Astrocyte of the cerebellum (primary cell): Measurements from ENCODE around the gene HEPHL1.

Experiments used
- DNase-seq: peaks from one replicate; pipeline ENCODE4 v3.0.0-alpha.2; 2011; ENCODE audit warnings: low read depth
- H3K4me3 ChIP-seq: 2 replicates; pipeline ENCODE4 v1.5.1; 2011; ENCODE audit warnings: mild to moderate bottlenecking, low read depth, low read length, moderate library complexity
- in situ Hi-C: cut with HindIII; loops from 2 replicates; pipeline ENCODE4 v1.10.0; 2017; ENCODE audit warnings: low sequenced_read_pairs
- TF ChIP-seq, protein P1 (sequence below): IDR thresholded peaks from 2 replicates; pipeline ENCODE4 v1.5.1; 2012; ENCODE audit warnings: low read length, low read depth, moderate library complexity, mild to moderate bottlenecking; ENCODE audit errors: missing control alignments

HEPHL1 gene

DNA sequence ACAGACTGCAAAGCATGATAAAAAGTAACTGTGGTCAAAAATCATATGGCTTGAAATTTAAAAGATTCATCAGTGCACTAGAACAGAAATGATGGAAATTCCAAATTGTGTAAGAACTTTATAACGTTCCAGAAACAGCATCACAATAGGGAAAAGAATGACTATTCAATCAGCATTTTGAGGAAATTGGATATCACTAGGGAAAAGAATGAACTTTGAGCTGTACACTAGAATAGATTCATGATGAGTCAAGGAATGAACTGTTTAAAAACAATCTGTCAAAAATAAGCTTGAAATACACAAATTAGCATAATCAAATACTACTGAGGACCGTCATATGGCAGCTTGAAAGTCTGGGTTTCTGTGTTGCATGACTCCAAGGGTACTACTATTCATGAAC lies 20.5 kb upstream of the HEPHL1 start:
- in situ Hi-C loops = no loop called here
- TF ChIP-seq, protein P1, sequence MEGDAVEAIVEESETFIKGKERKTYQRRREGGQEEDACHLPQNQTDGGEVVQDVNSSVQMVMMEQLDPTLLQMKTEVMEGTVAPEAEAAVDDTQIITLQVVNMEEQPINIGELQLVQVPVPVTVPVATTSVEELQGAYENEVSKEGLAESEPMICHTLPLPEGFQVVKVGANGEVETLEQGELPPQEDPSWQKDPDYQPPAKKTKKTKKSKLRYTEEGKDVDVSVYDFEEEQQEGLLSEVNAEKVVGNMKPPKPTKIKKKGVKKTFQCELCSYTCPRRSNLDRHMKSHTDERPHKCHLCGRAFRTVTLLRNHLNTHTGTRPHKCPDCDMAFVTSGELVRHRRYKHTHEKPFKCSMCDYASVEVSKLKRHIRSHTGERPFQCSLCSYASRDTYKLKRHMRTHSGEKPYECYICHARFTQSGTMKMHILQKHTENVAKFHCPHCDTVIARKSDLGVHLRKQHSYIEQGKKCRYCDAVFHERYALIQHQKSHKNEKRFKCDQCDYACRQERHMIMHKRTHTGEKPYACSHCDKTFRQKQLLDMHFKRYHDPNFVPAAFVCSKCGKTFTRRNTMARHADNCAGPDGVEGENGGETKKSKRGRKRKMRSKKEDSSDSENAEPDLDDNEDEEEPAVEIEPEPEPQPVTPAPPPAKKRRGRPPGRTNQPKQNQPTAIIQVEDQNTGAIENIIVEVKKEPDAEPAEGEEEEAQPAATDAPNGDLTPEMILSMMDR = no peak
- H3K4me3 ChIP-seq = no peak overlapping the region
- DNase-seq = no peak

DNA sequence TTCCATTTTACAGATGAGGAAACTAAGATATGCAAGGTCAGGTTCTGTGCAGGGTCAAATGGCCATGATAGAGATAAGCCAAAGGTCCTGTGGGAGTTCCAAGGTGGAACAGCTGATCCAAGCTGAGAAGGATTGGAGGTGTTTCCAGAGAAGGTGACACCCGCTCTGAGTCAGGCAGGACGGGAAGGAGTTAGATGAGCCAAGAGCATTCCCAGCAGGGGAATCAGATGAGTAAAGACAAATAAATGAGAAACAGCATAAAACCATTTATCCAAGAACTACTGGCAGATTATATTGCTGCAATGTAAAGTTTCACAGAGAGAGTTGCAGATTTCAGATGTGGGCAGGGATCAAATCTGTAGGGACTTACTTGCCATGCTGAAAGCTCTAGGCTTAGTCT lies 18.9 kb upstream of the HEPHL1 start:
- in situ Hi-C loops = no loop called here
- DNase-seq = no peak
- TF ChIP-seq, protein P1 = no peak
- no peak overlapping the region for H3K4me3 ChIP-seq

DNA sequence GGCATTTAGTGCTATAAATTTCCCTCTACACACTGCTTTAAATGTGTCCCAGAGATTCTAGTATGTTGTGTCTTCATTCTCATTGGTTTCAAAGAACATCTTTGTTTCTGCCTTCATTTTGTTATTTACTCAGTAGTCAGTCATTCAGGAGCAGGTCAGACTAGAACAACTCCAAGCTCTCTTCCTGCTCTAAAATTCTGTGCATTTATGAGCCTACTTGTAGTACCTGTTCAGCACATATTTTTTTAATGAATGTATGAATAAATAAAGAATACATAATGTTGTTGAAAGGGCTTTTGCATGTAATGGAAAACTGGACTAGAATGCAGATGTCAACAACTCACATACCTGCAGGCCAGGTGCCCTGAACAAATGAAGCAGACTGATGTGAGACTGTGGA lies 13.7 kb upstream of the HEPHL1 start:
- no peak overlapping the region for H3K4me3 ChIP-seq
- TF ChIP-seq, protein P1 = no peak
- no peak for DNase-seq
- in situ Hi-C loops = no loop called here

DNA sequence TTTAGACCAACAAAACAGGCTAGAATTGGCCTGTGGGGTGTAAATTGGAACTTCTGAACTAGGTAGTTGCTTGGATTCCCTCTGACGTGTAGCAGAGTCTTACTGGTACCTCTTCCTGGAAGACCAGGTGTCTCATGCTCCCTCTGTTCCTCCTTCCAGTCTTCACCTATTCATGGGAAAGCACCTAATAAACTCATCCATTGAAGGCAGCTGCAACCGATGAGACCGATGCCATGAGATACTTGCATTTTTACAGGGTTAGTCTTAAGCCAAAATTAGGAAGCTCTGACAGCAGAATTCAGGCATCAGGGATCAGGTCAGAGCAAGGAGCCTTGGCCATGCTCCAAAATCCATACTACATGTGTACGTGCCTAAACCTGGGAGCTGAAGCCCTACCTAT lies 13.2 kb upstream of the HEPHL1 start:
- no peak overlapping the region for H3K4me3 ChIP-seq
- in situ Hi-C loops = no loop called here
- TF ChIP-seq, protein P1 = no peak
- no peak for DNase-seq

DNA sequence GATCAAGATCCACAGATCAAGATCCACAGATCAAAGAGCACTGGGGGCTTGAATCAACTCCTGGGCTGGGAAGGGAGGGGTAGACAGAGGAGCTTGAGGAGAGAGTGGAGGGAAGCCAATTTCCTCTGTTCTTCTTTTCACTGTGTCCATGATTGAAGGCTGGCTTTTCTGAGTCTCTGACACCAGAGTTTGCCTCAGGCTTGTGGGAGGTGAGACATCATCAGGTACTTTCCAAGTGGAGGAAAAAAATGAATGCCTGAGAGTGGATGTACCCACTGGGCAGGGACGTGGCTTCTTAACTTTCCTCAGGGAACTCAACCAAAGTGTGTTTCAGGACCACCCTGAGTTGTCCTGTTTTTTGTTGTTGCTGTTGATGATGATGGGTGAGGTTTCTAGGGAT lies 11.0 kb upstream of the HEPHL1 start:
- in situ Hi-C loops = no loop called here
- DNase-seq = no peak
- no peak overlapping the region for H3K4me3 ChIP-seq
- TF ChIP-seq, protein P1 = no peak

DNA sequence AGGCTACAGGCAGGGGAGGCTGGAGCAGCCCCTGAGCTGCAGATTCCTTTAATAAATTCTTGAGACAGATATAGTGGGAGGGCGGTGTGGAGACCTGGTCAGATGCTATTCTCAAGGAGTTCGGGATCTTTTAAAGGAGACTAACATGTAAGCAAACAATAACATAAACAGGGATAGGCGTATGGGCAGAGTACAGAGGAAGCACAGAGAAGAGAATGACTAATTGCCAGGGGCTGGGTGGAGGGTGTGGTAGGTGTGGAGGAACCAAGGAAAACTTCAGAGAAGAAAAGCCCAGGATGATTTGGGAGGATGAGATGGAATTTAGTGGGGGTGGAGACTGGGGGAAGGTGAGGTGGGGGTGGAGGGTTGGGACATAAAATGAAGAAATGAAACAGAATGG lies 9.7 kb upstream of the HEPHL1 start:
- no peak overlapping the region for H3K4me3 ChIP-seq
- in situ Hi-C loops = no loop called here
- DNase-seq = no peak
- TF ChIP-seq, protein P1 = no peak

DNA sequence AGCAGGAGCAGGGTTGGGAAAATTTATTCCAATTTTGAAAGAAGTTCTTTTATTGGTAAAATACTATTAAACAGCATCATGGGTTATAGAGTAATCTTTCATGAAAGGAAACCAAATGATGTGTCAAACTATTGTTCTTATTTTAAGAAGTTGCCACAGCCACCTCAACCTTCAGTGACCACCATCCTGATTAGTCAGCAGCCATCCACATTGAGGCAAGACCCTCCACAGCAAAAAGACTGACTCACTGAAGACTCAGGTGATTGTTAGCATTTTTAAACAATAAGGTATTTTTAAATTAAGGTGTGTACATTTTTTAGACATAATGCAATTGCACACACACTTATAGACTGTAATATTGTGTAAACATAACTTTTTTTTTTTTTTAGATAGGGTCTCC lies 3.7 kb upstream of the HEPHL1 start:
- in situ Hi-C loops = no loop called here
- DNase-seq = peak; percentile 4
- H3K4me3 ChIP-seq = no peak overlapping the region
- TF ChIP-seq, protein P1 = no peak
